Measurements from ENCODE around the gene WARS2.
A peak's percentile ranks its signal among the peaks of the same experiment; 100 is the strongest.
"Not testable (repeated sequence)": the region's sequence is repeated elsewhere in the genome, so short reads cannot be mapped to it uniquely, and the experiment has no call there.

WARS2 gene

GRCh38 chr1:119136401-119136800 lies 4.1 kb downstream of the WARS2 start:
- FAIRE-seq, result no peak

DNA sequence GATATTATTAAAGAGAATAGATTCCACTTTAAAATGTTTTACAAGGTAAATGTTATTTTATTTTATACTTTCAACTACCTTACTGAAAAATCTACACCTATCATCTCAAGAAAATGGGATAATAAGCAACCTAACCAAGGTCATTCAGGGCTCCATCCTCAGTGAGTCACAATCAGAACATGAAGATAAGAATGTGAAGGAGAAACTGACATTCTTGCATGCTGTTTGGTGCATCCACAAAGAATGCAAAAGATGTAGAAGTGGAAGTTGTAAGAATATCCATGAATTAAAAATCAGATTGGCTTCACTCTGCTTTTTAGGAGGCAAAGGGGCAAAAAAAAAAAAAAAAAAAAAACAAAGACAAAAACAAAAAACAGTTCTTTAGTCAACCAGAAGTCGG lies 6.5 kb downstream of the WARS2 start:
- FAIRE-seq, result no peak

GRCh38 chr1:119132179-119132578 lies 8.3 kb downstream of the WARS2 start:
- no peak for FAIRE-seq

DNA sequence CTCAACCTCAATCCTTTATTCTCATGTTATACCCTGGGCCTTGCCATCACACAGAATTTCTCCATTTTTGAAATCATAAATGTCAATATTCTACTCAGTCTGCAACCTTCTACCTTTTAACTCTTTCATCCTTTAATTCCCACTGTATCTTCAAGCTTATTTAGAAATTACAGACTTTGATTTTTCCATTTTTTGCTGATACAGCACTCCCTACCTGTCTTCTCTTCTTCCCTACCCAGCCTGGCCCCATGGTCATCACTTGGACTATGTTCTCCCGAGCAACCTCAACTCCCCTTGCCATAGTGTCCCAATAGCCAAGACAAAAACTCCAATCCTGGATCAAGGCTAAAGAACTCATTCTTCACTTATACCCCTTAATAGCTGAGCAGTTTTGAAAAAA lies 14.6 kb downstream of the WARS2 start:
- FAIRE-seq, result no peak

GRCh38 chr1:119124764-119125163 lies 15.7 kb downstream of the WARS2 start:
- FAIRE-seq, result no peak

GRCh38 chr1:119121872-119122271 lies 18.6 kb downstream of the WARS2 start:
- not testable (repeated sequence) for FAIRE-seq

- FAIRE-seq, result no peak
These were observed 23.7 kb downstream of the WARS2 start for GRCh38 chr1:119116725-119117124.

DNA sequence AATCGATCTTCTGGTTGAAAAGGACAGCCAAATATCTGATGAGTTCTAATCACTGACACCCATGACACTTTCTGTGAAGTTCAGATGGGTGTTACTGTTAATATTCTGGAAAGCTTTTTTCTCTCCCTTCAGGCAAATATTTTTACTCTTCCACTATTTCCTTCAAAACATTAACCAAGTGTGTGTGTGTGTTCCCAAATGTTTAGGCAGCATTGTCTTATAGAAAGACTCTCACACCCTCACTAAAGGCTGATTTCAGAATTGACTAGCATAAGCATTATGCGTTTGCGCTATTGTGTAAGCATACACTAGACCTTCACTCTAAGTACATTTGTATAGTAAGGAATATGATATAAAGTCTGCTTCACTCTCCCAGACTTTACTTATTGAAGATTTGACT lies 24.7 kb downstream of the WARS2 start:
- no peak for FAIRE-seq

DNA sequence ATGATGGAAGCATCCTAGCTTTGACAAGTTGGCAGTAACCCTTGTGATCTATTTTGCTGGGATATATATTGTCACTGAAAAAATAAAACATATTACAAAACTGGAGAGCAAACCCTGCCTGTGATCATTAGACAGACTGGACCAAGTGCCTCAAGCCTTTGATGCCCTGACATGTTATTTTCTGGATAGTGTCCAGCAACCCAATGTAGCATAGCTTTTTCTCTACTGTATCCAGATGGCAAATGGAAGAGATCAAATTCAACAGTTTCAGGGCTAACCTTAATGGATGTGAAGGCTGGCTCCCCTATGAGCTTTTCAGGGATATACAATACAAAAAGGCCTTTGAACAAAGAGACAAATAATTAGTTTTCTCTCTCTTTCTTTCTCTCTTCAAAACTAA lies 25.1 kb downstream of the WARS2 start:
- no peak for FAIRE-seq

- no peak for FAIRE-seq
These were observed 25.7 kb downstream of the WARS2 start for GRCh38 chr1:119114786-119115185.

- no peak for FAIRE-seq
These were observed 27.7 kb downstream of the WARS2 start for GRCh38 chr1:119112791-119113190.

GRCh38 chr1:119112244-119112643 lies 28.2 kb downstream of the WARS2 start:
- no peak for FAIRE-seq

- FAIRE-seq, result no peak
These were observed 31.5 kb downstream of the WARS2 start for GRCh38 chr1:119108988-119109387.

DNA sequence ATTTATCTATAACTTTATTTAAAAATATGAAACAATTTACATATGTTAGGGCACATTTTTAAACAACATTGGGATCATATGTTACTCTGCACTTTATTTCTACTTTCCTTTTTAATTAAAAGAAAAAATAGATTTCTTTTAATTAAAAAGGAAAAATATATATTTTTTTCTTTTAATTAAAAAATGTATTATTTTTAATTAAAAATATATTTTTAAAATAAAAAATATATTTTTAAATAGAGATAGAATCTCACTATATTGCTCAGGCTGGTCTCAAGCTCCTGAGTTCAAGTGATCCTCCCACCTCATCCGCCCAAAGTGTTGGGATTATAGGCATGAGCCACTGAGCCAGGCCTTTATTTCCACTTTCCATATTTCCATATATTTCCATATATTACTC lies 36.7 kb downstream of the WARS2 start:
- peak; percentile 87 for FAIRE-seq

DNA sequence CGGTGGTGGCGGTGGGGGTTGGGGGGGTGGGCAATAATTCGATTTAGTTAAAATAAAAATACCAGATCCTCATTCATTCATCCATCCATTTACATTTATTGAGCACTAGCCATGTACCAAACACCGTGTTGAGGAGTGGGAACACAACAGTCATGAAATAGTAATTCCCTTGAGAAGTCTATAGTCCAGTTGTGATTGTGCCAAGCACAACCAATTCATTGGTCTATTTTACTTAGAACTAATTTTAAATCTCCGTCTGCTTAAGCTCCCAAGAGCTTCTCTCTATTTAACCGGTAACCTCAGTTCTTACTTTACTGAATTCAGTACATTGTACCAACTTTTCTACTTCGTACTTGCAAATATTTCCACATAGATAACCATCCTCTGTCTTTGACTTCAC lies 38.4 kb downstream of the WARS2 start:
- no peak for FAIRE-seq

- no peak for FAIRE-seq
These were observed 38.9 kb downstream of the WARS2 start for GRCh38 chr1:119101563-119101962.

- no peak for FAIRE-seq
These were observed 40.7 kb downstream of the WARS2 start for GRCh38 chr1:119099775-119100174.

- FAIRE-seq, result no peak
These were observed 43.1 kb downstream of the WARS2 start for GRCh38 chr1:119097380-119097779.

DNA sequence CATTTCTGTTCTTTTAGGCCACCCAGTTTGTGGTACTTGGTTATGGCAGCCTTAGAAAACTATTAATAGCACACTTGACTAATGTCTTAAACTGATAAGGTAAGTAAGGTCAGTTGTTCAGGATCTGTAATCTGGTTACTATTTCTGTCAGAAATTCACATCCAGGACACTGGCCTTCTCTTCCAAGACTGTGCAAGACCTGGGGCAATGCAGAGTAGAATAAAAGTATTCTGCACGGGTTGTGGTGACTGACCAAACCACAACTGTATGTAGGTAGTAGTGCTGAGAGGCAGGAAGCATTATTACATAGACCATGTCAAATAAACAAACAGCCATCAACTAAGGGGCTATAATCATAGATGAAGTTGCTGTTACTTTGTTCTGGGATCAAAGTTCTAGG lies 46.7 kb downstream of the WARS2 start:
- FAIRE-seq, result no peak

DNA sequence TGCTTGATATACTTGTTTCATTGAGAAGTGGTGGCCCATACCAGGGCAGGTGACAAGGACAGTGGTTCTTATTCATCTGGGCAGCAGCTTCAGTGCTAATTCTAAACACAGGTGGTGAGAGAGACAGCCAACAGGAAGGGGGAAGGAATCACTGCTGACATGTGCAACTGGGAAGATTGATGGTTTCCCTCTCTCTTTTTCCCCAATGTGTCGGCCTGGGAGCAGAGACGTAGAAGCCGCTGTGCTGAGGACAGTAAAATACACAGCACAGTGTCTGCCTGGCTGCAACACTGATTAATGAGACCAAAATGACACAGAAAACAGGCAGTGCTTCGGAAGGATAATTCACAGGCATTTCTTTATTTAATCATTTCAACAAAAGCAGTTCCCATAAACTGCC lies 48.8 kb downstream of the WARS2 start:
- no peak for FAIRE-seq

DNA sequence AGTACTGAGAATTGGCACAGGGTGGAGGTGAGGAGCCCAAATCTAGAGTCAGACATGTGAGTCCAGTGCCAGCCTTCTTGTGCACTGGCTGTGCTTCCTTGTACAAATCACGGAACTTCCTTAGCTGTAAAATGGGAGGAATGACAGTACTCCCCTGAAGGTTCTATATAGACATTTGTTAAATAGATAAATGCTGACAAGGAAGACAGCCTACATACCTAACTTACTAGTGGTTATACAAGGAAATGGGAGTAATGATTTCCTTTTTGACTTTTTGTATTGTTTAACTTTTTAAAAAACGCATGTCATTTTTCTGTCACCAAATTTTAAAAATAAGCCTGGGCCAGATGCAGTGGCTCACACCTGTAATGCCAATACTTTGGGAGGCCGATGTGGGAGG lies 50.2 kb downstream of the WARS2 start:
- no peak for FAIRE-seq

DNA sequence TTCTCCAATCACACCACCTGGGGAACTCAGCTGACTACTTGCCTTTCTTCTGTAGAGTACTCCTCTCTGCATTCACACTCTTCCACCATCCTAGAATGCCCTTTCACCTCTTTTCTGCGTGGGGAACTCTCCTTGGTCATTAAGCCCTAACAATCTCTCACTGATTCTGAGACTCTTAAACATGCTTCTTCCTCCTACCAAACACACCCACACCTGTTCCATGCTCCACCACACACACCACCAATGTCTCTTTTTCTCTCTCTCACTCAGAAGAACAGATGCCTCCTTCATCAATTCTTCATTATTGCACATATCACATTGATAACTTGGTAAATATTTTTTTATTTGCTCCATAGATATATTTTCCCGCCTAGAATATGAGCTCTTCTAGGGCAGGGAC lies 53.6 kb downstream of the WARS2 start:
- no peak for FAIRE-seq

DNA sequence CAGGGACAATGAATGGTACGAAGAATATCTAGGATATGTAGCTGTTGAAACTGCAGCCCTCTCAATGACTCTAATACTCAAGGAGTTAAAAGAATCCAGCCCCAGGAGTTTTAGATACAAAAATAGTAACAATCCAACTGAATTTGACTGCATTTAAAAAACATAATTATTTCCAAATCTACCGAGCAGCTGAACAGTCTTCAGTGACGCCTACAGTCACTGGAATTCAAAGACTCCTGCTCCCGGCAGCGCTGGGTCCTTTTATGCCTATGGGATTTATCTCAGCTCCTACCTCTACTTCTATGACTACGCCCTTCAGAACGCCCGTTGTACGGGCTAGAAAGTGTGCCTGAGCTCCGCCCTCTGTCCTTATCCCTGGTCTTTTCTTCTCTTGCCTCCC lies 55.7 kb downstream of the WARS2 start:
- no peak for FAIRE-seq

DNA sequence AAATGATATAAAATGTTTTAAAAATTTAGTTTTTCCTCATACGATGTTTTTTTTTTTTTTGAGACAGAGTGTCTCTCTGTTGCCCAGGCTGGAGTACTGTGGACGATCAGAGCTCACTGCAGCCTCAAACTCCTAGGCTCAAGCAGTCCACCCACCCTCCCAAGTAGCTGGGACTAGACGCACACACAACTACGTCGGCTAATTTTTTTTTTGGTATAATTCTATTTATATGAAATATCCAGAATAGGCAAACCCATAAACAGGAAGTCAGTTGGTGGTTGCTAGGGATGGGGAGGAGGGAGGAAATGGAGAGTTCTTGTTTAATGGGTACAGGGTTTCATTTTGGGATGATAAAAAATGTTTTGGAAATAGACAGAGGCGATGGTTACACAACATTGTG lies 56.5 kb downstream of the WARS2 start:
- FAIRE-seq, result no peak

DNA sequence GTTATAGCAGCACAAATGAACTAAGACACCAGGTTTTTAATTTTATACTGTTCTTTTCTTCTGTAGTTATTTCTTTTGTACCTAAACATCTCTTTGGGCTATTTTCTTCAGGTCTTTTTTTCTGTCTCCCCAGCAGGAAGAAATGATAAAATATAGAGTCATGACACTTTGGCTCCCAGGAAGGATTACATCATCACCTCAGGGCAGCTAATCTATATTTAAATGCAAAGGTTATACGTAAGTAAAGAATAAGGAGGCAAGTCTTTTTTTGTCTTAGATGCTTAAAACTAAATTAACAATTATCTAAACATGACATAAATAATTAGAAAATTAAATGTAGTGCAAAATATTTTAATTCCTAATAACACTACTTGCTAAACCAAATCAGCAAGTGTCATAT lies 57.0 kb downstream of the WARS2 start:
- no peak for FAIRE-seq

- no peak for FAIRE-seq
These were observed 58.8 kb downstream of the WARS2 start for GRCh38 chr1:119081700-119082099.
